A673 (cell line): ENCODE results near the gene LARGE1. TPM values are rescaled to one million over a fixed set of nuclear protein-coding genes. Genes with fewer than 3 reads are reported as not detected.

Source experiments
- BruUV-seq: library from RNA; stranded (reverse); fragments of 400-500 nt; replicated peaks from 2 replicates; lab custom pipeline; 2021; lab: Mats Ljungman, UMichigan
- CTCF ChIA-PET: fragments of 300-600 bp; sonication (Branson Sonifier 250); formaldehyde crosslinking; loops from one replicate; lab custom pipeline; 2022; ENCODE audit warnings: antibody characterized with exemption; lab: Charles Lee
- POLR2A ChIA-PET: fragments of 300-600 bp; sonication (Branson Sonifier 250); formaldehyde crosslinking; loops from one replicate; lab custom pipeline; 2022; ENCODE audit warnings: antibody characterized with exemption; ENCODE audit not compliant: low non-redundant PET; lab: Charles Lee
- DNase-seq: peaks from one replicate; pipeline ENCODE4 v3.0.0-alpha.2; 2015; ENCODE audit warnings: low spot score
- H3K27ac ChIP-seq: fragments of 200-600 bp; sonication (generic); 2 replicates; pipeline ENCODE4 v1.5.1; 2016; ENCODE audit warnings: mixed run types, low read depth, mild to moderate bottlenecking, mixed read lengths, antibody characterized with exemption, low read length; ENCODE audit not compliant: poor library complexity, severe bottlenecking
- H3K27me3 ChIP-seq: fragments of 200-600 bp; sonication (generic); replicated peaks from 2 replicates; pipeline ENCODE4 v1.6.1; 2017; ENCODE audit warnings: mixed run types, low read depth, mild to moderate bottlenecking, mixed read lengths, antibody characterized with exemption, low read length; ENCODE audit not compliant: insufficient read depth, poor library complexity
- H3K36me3 ChIP-seq: fragments of 200-600 bp; sonication (generic); 2 replicates; pipeline ENCODE4 v1.6.1; 2016; ENCODE audit warnings: mixed run types, mild to moderate bottlenecking, mixed read lengths, antibody characterized with exemption, low read length; ENCODE audit not compliant: insufficient read depth, poor library complexity, severe bottlenecking
- H3K4me1 ChIP-seq: fragments of 200-600 bp; sonication (generic); 2 replicates; pipeline ENCODE4 v1.6.1; 2017; ENCODE audit warnings: mixed run types, mild to moderate bottlenecking, mixed read lengths, antibody characterized with exemption, low read length; ENCODE audit not compliant: insufficient read depth, poor library complexity, severe bottlenecking
- H3K4me3 ChIP-seq: fragments of 200-600 bp; sonication (generic); 2 replicates; pipeline ENCODE4 v1.5.1; 2016; ENCODE audit warnings: low read depth, mixed run types, mild to moderate bottlenecking, mixed read lengths, low read length; ENCODE audit not compliant: poor library complexity, severe bottlenecking
- H3K9me3 ChIP-seq: fragments of 200-600 bp; sonication (generic); 2 replicates; pipeline ENCODE4 v1.6.1; 2016; ENCODE audit warnings: mixed run types, low read depth, mild to moderate bottlenecking, mixed read lengths, antibody characterized with exemption, low read length; ENCODE audit not compliant: poor library complexity, severe bottlenecking
- CTCF ChIP-seq: fragments of 300-800, 200-600 bp; sonication (generic); conservative IDR thresholded peaks from 2 replicates; pipeline ENCODE4 v1.5.1; 2017; ENCODE audit warnings: low read depth, mild to moderate bottlenecking, antibody characterized with exemption, low read length, moderate library complexity, mixed read lengths
- EZH2 ChIP-seq: fragments of 200-600 bp; sonication (generic); IDR thresholded peaks from 2 replicates; pipeline ENCODE4 v1.6.1; 2017; ENCODE audit warnings: borderline replicate concordance, low read depth, mild to moderate bottlenecking, mixed read lengths, antibody characterized with exemption, low read length; ENCODE audit not compliant: poor library complexity, severe bottlenecking
- intact Hi-C: fragments of 100-400 bp; cut with micrococcal nuclease; formaldehyde crosslinking; loops from one replicate; pipeline ENCODE4 v1.10.0; 2022; ENCODE audit not compliant: unreplicated experiment
- total RNA-seq: library from RNA; stranded (reverse); gene quantifications from 2 replicates; pipeline ENCODE4 v1.2.3, GENCODE V29; 2021

Gene LARGE1
- total RNA-seq, 1 experiment from 2014 or later: not detected

- H3K4me3 ChIP-seq: no peak overlapping the region
- H3K4me1 ChIP-seq: no peaks in the 10 kb centered on the region
- ChIA-PET CTCF (no interaction called here), POLR2A (interaction anchor here (0.7 kb wide), 1 partner anchor 16 kb away, joined by 4 read pairs; no protein-coding TSS in a partner anchor)
- intact Hi-C loops: no loop called here
- no peak overlapping the region for H3K27ac ChIP-seq
- no peak for DNase-seq
- H3K27me3 ChIP-seq: no peaks in the 10 kb centered on the region
- H3K36me3 ChIP-seq: no peaks in the 10 kb centered on the region
- BruUV-seq: no TSS peak
- TF ChIP-seq CTCF (no peak), EZH2 (no peak)
- H3K9me3 ChIP-seq: no peaks in the 10 kb centered on the region
Observed at GRCh38 chr22:33299245-33299956, 620.9 kb downstream of the LARGE1 start.

- ChIA-PET CTCF (no interaction called here), POLR2A (no interaction called here)
- no peak for DNase-seq
- TF ChIP-seq CTCF: no peak
- TF ChIP-seq EZH2: no peak
- no peak overlapping the region for H3K4me3 ChIP-seq
- H3K36me3 ChIP-seq: no peaks in the 10 kb centered on the region
- H3K4me1 ChIP-seq: no peaks in the 10 kb centered on the region
- no peak overlapping the region for H3K27ac ChIP-seq
- no peaks in the 10 kb centered on the region for H3K9me3 ChIP-seq
- intact Hi-C loops: no loop called here
- H3K27me3 ChIP-seq: no peaks in the 10 kb centered on the region
- no TSS peak for BruUV-seq
Observed at GRCh38 chr22:33296941-33297340, 623.3 kb downstream of the LARGE1 start.

- CTCF ChIA-PET: no interaction called here
Observed at GRCh38 chr22:33288078-33288477, 632.2 kb downstream of the LARGE1 start.

More at GRCh38 chr22:33288078-33288477, 632.2 kb downstream of the LARGE1 start:
- Histone ChIP-seq H3K4me1 (no peaks in the 10 kb centered on the region), H3K4me3 (no peak overlapping the region), H3K36me3 (no peaks in the 10 kb centered on the region), H3K27me3 (no peaks in the 10 kb centered on the region), H3K9me3 (no peaks in the 10 kb centered on the region), H3K27ac (no peak overlapping the region)
- DNase-seq: no peak
- intact Hi-C loops: no loop called here
- POLR2A ChIA-PET: no interaction called here
- BruUV-seq: no TSS peak
- TF ChIP-seq CTCF (no peak), EZH2 (no peak)
